Cortex of kidney (tissue), 1 donor: ENCODE measurements around the gene TRPV2.

Experiments used
- DNase-seq: peaks from one replicate; lab custom pipeline; 2025; lab: John Stamatoyannopoulos, UW

TRPV2 gene

GRCh38 chr17:16406742-16407674 lies 8.4 kb upstream of the TRPV2 start:
- DNase-seq, result no peak

DNA sequence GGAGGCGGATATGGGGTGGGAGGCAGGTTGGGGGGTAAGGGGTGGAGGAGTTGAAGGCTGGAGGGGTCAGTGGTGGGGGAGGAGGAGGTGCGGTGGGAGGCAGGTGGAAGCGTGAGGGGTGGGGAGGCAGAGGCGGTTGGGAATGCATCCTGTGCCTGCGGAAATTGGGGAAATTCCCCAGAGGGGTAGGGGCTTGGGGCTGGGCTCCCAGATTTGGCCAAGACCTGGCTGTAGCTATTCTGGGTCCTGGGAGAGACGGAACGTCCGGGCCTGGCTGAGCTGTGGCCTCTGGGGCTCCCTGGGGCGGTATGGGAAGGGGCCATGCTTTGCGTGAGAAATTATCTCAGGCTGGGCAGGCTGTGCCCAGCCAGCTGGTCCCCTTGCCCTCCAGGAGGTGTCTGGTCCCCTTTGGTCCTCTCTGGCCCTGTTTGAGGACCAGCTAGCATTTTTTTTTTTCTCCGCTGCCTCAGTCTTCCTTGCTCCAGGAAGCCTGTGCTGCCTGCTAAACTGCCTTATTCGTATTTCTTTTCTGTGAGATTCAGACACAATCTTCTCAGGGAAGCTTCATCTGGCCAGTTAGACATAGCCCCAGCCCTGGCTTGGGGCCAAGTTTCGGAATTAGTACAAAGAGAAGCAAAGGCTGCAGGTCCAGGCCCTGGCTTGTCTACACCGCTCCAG lies 7.3 kb upstream of the TRPV2 start:
- no peak for DNase-seq

DNA sequence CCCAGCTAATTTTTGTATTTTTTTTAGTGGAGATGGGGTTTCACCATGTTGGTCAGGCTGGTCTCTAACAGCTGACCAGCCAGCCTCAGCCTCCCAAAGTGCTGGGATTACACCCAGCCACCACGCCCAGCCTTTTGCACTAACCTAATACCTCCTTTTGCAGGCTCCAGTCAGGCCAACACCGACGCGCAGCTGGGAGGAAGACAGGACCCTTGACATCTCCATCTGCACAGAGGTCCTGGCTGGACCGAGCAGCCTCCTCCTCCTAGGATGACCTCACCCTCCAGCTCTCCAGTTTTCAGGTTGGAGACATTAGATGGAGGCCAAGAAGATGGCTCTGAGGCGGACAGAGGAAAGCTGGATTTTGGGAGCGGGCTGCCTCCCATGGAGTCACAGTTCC lies 2.0 kb downstream of the TRPV2 start:
- no peak for DNase-seq

DNA sequence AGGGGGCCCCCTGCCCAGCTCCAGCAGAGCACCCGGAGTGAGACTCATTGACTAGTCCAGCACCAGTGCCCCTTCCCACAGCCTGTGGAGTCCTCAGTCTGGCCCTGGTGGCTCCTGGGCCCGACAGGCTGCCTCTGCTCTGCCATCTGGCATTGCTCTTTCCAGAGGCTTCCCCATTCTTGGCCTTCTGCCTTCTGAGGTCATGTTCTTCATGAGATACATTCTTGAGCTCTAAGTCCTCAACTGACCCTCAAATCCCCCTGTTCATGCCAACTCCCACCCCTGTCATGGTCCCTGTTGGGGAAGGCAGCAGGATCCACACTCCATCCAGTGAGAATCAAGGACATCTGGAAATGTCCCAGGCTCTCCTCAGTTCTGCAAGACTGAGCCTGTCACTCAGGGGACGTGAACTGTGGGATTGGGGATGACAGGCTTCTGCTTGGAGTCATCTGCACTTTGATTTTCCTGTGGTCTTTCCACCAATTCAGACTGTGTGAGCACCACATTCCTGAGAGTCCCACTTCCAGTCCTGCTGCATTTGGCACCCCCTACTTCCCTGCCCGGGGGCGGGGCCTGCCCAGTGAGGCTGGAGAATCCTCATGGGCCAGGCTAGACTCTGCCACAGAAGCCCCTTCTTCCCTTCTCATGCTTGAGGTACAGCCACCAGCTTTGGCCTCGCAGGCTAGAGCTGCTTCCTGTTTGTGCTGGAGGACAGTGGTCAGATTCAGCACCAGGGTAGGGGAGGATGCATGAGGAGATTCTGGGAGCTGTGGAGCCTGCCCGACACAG lies 2.7 kb downstream of the TRPV2 start:
- DNase-seq, result no peak

- no peak for DNase-seq
Measured at GRCh38 chr17:16418685-16419068, 3.3 kb downstream of the TRPV2 start.

- no peak for DNase-seq
Measured at GRCh38 chr17:16419074-16419928, 3.9 kb downstream of the TRPV2 start.

DNA sequence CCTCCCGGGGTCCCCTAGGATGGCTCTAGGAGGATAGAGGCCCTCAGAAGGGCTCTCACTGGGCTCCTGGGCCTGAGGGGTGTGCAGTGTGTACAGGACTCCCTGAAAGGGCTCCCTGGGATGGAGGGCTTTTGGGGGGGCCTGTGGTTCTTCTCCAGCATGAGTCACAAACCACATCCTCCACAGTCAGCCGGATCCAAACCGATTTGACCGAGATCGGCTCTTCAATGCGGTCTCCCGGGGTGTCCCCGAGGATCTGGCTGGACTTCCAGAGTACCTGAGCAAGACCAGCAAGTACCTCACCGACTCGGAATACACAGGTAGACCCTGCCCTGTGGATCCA lies 4.5 kb downstream of the TRPV2 start:
- no peak for DNase-seq

DNA sequence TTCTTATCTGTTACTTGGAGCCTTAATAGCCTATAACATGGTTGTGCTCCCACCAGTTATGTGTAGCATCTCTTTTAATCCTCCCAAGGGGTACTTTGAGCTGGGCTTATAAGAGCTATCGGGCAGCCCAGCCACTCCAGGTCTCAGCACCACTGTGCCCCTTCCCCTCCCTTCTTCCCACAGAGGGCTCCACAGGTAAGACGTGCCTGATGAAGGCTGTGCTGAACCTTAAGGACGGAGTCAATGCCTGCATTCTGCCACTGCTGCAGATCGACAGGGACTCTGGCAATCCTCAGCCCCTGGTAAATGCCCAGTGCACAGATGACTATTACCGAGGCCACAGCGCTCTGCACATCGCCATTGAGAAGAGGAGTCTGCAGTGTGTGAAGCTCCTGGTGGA lies 7.0 kb downstream of the TRPV2 start:
- DNase-seq, result no peak

GRCh38 chr17:16423226-16423872 lies 8.0 kb downstream of the TRPV2 start:
- DNase-seq, result no peak

GRCh38 chr17:16425202-16425601 lies 9.8 kb downstream of the TRPV2 start:
- DNase-seq, result no peak

- DNase-seq, result no peak
Measured at GRCh38 chr17:16425698-16426659, 10.6 kb downstream of the TRPV2 start.

GRCh38 chr17:16427020-16427419 lies 11.6 kb downstream of the TRPV2 start:
- no peak for DNase-seq

DNA sequence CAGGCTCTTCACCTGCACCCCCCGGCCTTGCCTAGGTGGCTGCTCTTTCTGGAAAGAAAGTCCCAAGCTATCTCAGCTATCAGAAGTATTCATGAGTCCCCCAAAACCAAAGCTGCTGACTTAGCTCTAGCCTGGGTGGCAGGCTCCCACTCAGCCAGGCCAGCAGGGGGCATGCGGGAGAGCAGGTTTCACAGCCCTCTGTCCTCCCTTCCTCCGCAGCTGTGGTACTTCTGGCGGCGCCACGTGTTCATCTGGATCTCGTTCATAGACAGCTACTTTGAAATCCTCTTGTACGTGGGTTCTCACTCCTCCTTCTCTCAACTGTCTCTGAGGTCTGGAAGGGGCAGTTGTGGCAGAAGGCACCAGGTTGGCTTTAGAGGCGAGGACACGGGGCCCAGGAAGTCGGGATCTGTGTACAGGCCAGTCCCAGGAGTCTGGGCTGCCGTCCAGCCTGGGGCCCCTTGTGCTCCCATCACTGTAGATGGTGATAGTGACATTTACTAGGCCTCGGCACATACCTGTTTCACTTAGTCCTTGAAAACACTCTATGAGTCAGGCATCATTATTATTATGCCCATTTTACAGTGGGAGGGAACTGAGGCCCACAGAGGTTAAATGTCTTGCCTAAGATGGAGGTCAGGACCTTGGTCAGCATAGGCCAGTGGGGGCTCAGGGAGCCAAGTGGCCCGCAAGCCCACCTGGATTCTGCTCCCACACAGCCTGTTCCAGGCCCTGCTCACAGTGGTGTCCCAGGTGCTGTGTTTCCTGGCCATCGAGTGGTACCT lies 12.9 kb downstream of the TRPV2 start:
- no peak for DNase-seq

DNA sequence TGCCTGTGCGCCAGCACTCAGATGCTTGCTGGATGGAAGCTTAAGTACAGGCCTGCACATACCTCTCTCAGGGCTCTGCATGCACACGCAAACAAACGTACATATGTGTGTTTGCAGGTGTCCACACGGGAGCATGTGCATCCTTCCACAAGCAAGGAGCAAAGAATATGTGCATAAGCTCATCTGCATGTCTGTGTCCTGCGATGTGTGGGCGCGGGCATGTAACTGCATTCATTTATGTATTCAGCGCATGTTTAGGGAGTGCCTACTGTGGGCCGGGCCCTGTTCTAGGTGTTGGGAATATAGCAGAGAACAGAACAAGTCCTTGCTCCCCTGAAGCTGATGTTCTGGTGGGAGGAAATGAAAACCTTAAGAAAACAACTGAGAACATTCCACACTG lies 13.7 kb downstream of the TRPV2 start:
- DNase-seq, result no peak

DNA sequence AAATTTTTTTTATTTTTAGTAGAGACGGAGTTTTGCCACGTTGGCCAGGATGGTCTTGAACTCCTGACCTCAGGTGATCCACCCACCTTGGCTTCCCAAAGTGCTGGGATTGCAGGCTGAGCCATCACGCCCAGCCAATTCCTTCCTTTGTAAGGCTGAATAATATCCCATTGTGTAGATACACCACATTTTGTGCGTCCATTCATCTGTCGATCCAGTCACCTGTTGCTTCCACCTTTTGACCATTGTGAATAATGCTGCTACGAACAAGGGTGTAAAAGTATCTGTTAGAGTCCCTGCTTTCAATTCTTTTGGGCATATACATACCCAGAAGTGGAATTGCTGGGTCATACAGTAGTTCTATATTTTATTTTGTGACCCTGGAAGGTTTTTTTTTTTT lies 15.3 kb downstream of the TRPV2 start:
- no peak for DNase-seq

DNA sequence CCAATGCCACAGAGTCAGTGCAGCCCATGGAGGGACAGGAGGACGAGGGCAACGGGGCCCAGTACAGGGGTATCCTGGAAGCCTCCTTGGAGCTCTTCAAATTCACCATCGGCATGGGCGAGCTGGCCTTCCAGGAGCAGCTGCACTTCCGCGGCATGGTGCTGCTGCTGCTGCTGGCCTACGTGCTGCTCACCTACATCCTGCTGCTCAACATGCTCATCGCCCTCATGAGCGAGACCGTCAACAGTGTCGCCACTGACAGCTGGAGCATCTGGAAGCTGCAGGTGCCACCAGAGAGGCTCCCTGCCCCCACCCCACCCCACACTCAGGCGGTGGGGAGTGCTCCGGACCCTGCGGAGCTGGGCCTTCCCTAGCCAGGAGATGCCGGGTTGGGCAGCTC lies 16.6 kb downstream of the TRPV2 start:
- no peak for DNase-seq

GRCh38 chr17:16433514-16433913 lies 18.1 kb downstream of the TRPV2 start:
- no peak for DNase-seq

DNA sequence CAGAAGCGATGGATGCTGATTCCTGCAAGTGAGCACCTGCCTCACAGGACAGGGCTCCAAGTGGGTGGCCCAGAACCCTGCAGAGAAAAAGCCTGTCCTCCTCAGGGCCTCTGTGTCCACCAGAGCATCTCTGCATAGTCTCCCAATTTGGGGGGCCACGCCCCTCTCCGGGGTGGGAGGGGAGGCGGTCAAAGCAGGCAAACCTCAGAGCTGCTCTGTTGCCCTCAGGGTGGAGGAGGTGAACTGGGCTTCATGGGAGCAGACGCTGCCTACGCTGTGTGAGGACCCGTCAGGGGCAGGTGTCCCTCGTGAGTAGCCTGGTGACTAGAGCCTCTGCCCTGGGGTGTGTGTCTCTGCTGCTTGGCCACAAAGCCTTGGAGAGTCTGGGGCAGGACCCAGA lies 19.3 kb downstream of the TRPV2 start:
- DNase-seq, result no peak
